Endothelial cell of umbilical vein (primary cell): ENCODE measurements around the gene TEAD3. TPM values are rescaled to one million over a fixed set of nuclear protein-coding genes. Genes with fewer than 3 reads are reported as not detected.

ENCODE experiments used
- BruUV-seq: library from RNA; stranded (reverse); fragments of 400-500 nt; replicated peaks from 2 replicates; lab custom pipeline; 2021; lab: Mats Ljungman, UMichigan
- CTCF ChIA-PET: fragments of 300-600, 350-600 bp; sonication (Branson Sonifier 250); formaldehyde crosslinking; loops from one replicate; lab custom pipeline; 2021; ENCODE audit warnings: antibody characterized with exemption, inconsistent platforms; lab: Charles Lee
- POLR2A ChIA-PET: fragments of 300-600, 350-600 bp; sonication (Branson Sonifier 250); formaldehyde crosslinking; loops from one replicate; lab custom pipeline; 2021; ENCODE audit warnings: antibody characterized with exemption, inconsistent platforms; lab: Charles Lee
- DNase-seq: peaks from one replicate; pipeline ENCODE4 v3.0.0-alpha.2; 2011; ENCODE audit warnings: low read depth, low spot score
- FAIRE-seq: peaks from 2 replicates; lab custom pipeline; 2011; peaks lifted over from hg19 to GRCh38; lab: Jason Lieb, UNC
- H2AFZ ChIP-seq: 2 replicates; pipeline ENCODE4 v1.6.0; 2012; ENCODE audit warnings: low read depth, low read length, control low read depth, inconsistent platforms
- H3K27ac ChIP-seq: 2 replicates; pipeline ENCODE4 v1.5.1; 2011; ENCODE audit warnings: low read depth, mild to moderate bottlenecking, control low read depth, low read length, moderate library complexity; ENCODE audit not compliant: insufficient read depth
- H3K27me3 ChIP-seq, 2 experiments: 2 replicates each; pipeline versions ENCODE4 v1.6.0 to v1.6.1; 2011; ENCODE audit warnings: low read length in 2 of 2, mixed read lengths in 1 of 2; ENCODE audit not compliant: control insufficient read depth in 2 of 2, insufficient read depth in 2 of 2
- H3K36me3 ChIP-seq, 2 experiments: 2 replicates in 1 of 2; 3 replicates in 1 of 2; pipeline ENCODE4 v1.5.1; 2011; ENCODE audit warnings: low read length in 2 of 2, mild to moderate bottlenecking in 1 of 2, moderate library complexity in 1 of 2; ENCODE audit not compliant: control insufficient read depth in 2 of 2, insufficient read depth in 2 of 2; ENCODE audit errors: extremely low read depth in 1 of 2
- H3K4me1 ChIP-seq: 3 replicates; pipeline ENCODE4 v1.5.1; 2011; ENCODE audit warnings: mild to moderate bottlenecking, low read length; ENCODE audit not compliant: control insufficient read depth, insufficient read depth; ENCODE audit errors: extremely low read depth
- H3K4me2 ChIP-seq: 2 replicates; pipeline ENCODE4 v1.6.1; 2011; ENCODE audit warnings: low read length, control low read depth, mixed read lengths; ENCODE audit not compliant: insufficient read depth
- H3K4me3 ChIP-seq, 3 experiments: fragments of 200-600 bp in 1 of 3; sonication (generic), shearing (Covaris generic) in 1 of 3; replicated peaks in 1 of 3; 2 replicates each; pipeline ENCODE4 v1.5.1; 2011 to 2016; ENCODE audit warnings: control low read depth in 3 of 3, low read length in 3 of 3, mild to moderate bottlenecking in 2 of 3, inconsistent platforms in 1 of 3, low read depth in 1 of 3, moderate library complexity in 1 of 3; ENCODE audit not compliant: insufficient read depth in 1 of 3
- H3K79me2 ChIP-seq: 2 replicates; pipeline ENCODE4 v1.6.0; 2012; ENCODE audit warnings: low read length, inconsistent platforms; ENCODE audit not compliant: control insufficient read depth, insufficient read depth
- H3K9ac ChIP-seq: replicated peaks from 2 replicates; pipeline ENCODE3; 2011; ENCODE audit warnings: low read length, control low read depth; ENCODE audit not compliant: insufficient read depth; ENCODE audit errors: extremely low read depth
- H3K9me1 ChIP-seq: replicated peaks from 3 replicates; pipeline ENCODE4 v1.6.0; 2011; ENCODE audit warnings: mild to moderate bottlenecking, low read length; ENCODE audit not compliant: control insufficient read depth, insufficient read depth; ENCODE audit errors: extremely low read depth
- H3K9me3 ChIP-seq: replicated peaks from 2 replicates; pipeline ENCODE4 v1.5.1; 2012; ENCODE audit warnings: low read length, inconsistent platforms; ENCODE audit not compliant: control insufficient read depth, insufficient read depth
- H4K20me1 ChIP-seq: replicated peaks from 2 replicates; pipeline ENCODE3; 2011; ENCODE audit warnings: mild to moderate bottlenecking, low read length; ENCODE audit not compliant: control insufficient read depth, insufficient read depth; ENCODE audit errors: extremely low read depth
- EZH2 ChIP-seq: IDR thresholded peaks from 2 replicates; pipeline ENCODE4 v1.6.1; 2012; ENCODE audit warnings: borderline replicate concordance, low read depth, mild to moderate bottlenecking, moderate library complexity, low read length, inconsistent platforms; ENCODE audit not compliant: severe bottlenecking
- MAX ChIP-seq: IDR thresholded peaks from 2 replicates; pipeline ENCODE4 v1.6.1; 2011; ENCODE audit not compliant: insufficient read depth, insufficient read length
- POLR2AphosphoS5 ChIP-seq: IDR thresholded peaks from 2 replicates; pipeline ENCODE4 v1.6.1; 2012; ENCODE audit warnings: low read depth, mild to moderate bottlenecking, control low read depth, low read length, moderate library complexity; ENCODE audit not compliant: insufficient read depth
- dilution Hi-C: fragments of 300-500 bp; cut with MboI; formaldehyde crosslinking; loops from one replicate; pipeline ENCODE4 v1.15.0; 2019; ENCODE audit warnings: low sequenced_read_pairs; ENCODE audit not compliant: extremely low pct_ligation_motif_present
- intact Hi-C: fragments of 100-400 bp; cut with micrococcal nuclease; formaldehyde crosslinking; loops from one replicate; pipeline ENCODE4 v1.10.0; 2022
- polyA plus RNA-seq, 4 experiments: library from polyadenylated mRNA; depleted of rRNA in 3 of 4; stranded (reverse) in 3 of 4; unstranded in 1 of 4; fragments of >200 nt; gene quantifications; 2 replicates each; pipeline versions ENCODE4 v1.2.1 to v1.2.3, GENCODE V29; 2011 to 2012; ENCODE audit warnings: missing spikeins in 1 of 4
- total RNA-seq: library from RNA; stranded (reverse); gene quantifications from 2 replicates; pipeline ENCODE4 v1.2.3, GENCODE V29; 2021

Gene TEAD3
- total and polyA plus RNA-seq, 2 donors (not counting 3 experiments of a cell fraction or from before 2014, with no cell fraction given): 1.1 to 1.6 TPM

DNA sequence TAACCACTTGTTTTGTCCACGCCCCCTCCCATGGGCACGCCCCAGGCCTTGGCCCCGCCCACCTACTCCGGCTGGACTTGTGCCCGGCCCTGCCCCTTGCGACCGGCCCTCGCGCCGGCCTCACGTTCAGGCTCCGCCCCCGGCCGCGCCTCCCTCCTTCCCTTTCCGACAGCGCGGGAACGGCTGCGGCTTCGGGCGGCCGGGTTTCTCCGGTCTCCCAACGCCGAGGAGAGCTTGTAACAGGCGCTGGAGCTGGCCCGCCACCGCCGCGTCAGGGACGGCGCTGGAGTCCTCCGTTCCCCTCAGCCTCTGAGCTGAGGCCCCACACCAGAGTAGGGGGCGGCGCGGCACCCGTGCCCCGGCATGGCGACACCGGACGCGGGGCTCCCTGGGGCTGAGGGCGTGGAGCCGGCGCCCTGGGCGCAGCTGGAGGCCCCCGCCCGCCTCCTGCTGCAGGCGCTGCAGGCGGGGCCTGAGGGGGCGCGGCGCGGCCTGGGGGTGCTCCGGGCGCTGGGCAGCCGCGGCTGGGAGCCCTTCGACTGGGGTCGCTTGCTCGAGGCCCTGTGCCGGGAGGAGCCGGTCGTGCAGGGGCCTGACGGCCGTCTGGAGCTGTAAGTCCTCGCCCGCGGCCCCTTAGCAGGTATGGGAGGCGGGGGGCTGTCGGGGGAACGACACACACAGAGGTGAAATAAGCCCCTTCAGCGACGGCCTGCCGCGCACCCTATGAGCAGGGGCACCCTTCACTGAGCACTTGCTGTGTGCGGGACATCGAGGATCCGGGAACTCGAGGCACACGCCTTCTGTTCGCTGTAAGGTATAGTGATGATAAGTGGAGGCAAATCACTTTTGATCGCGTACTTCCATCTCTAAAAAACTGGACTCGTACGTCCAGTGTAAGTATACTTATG is 44.4 kb downstream of the TEAD3 start, which contains the start of gene FANCE:
FANCE (plus strand) TSS at position 156 of the 908 bp plus-strand sequence; CDS start at position 364, 208 bp downstream.
- no peaks in the 10 kb centered on the region for H4K20me1 ChIP-seq
- peak within 1 kb of the TSS; percentile 93 for H2AFZ ChIP-seq
- H3K4me1 ChIP-seq: peaks cover 16% of the 10 kb centered on the region
- FAIRE-seq: peak; percentile 94
- ChIA-PET POLR2A (no interaction called here), CTCF (interaction anchor here (0.7 to 7.3 kb wide), 6 partner anchors 16 to 285 kb away, joined by 3 to 270 read pairs (median 8); partner anchors contain the start of genes ARMC12, PPARD and RPL10A)
- H3K27ac ChIP-seq: no peak within 1 kb of the TSS
- no peaks in the 10 kb centered on the region for H3K9me1 ChIP-seq
- TF ChIP-seq POLR2AphosphoS5 (peak; percentile 59), EZH2 (no peak), MAX (peak; percentile 7)
- peak within 1 kb of the TSS; percentile 41 to 83 (median 69) for H3K4me3 ChIP-seq
- dilution Hi-C loops (no loop called here), intact Hi-C loops (loop anchor here (1.0 kb wide), 1 partner anchor 16 kb away; the partner anchor contains the start of gene RPL10A)
- no TSS peak for BruUV-seq
- H3K4me2 ChIP-seq: peak within 1 kb of the TSS; percentile 78
- H3K27me3 ChIP-seq: peaks cover 0 to 2% of the 10 kb centered on the region in 2 experiments
- H3K9me3 ChIP-seq: no peaks in the 10 kb centered on the region
- DNase-seq: peak; percentile 98
- no peaks in the 10 kb centered on the region for H3K79me2 ChIP-seq
- H3K36me3 ChIP-seq: peaks cover 0 to 6% of the 10 kb centered on the region in 2 experiments
- H3K9ac ChIP-seq: peak within 1 kb of the TSS; percentile 75
